Measurements from ENCODE around the gene PLIN5. TPM values are rescaled to one million over a fixed set of nuclear protein-coding genes. Genes with fewer than 3 reads are reported as not detected.

The PLIN5 gene
- total RNA-seq, 1 donor from 2014 or later = 4.3 TPM

- Mint-ChIP-seq H3K36me3 (no peaks in the 10 kb centered on the region), H3K27me3 (no peaks in the 10 kb centered on the region), H3K4me3 (no peak overlapping the region), H3K4me1 (ENCODE audit: unreplicated experiment) (no peaks in the 10 kb centered on the region), H3K27ac (no peak overlapping the region), H3K9me3 (no peaks in the 10 kb centered on the region)
- no peak for TF ChIP-seq CTCF (conservative IDR thresholded peaks at IDR 0.05)
- DNase-seq (ENCODE audit: extremely low spot score, unreplicated experiment) = no peak
These were observed 37.1 kb downstream of the PLIN5 start for GRCh38 chr19:4497770-4498389.

- H3K4me3 Mint-ChIP-seq = no peak overlapping the region
- no peaks in the 10 kb centered on the region for H3K4me1 Mint-ChIP-seq (ENCODE audit: unreplicated experiment)
- no peaks in the 10 kb centered on the region for H3K27me3 Mint-ChIP-seq
- TF ChIP-seq CTCF (conservative IDR thresholded peaks at IDR 0.05) = no peak
- H3K27ac Mint-ChIP-seq = no peak overlapping the region
- H3K36me3 Mint-ChIP-seq = no peaks in the 10 kb centered on the region
- no peaks in the 10 kb centered on the region for H3K9me3 Mint-ChIP-seq
- DNase-seq (ENCODE audit: extremely low spot score, unreplicated experiment) = no peak
These were observed 38.7 kb downstream of the PLIN5 start for GRCh38 chr19:4496304-4496703.

GRCh38 chr19:4495471-4495870, 39.6 kb downstream of the PLIN5 start:
- no peak for TF ChIP-seq CTCF (conservative IDR thresholded peaks at IDR 0.05)
- H3K27me3 Mint-ChIP-seq = no peaks in the 10 kb centered on the region
- no peak for DNase-seq (ENCODE audit: extremely low spot score, unreplicated experiment)
- no peaks in the 10 kb centered on the region for H3K4me1 Mint-ChIP-seq (ENCODE audit: unreplicated experiment)
- H3K4me3 Mint-ChIP-seq = no peak overlapping the region
- no peak overlapping the region for H3K27ac Mint-ChIP-seq
- no peaks in the 10 kb centered on the region for H3K36me3 Mint-ChIP-seq
- H3K9me3 Mint-ChIP-seq = no peaks in the 10 kb centered on the region

- Mint-ChIP-seq H3K27ac (no peak overlapping the region), H3K4me3 (no peak overlapping the region)
These were observed 40.3 kb downstream of the PLIN5 start for GRCh38 chr19:4494691-4495064.

GRCh38 chr19:4493929-4494690, 40.9 kb downstream of the PLIN5 start:
- no peaks in the 10 kb centered on the region for H3K36me3 Mint-ChIP-seq
- H3K4me3 Mint-ChIP-seq = no peak overlapping the region
- H3K4me1 Mint-ChIP-seq (ENCODE audit: unreplicated experiment) = no peaks in the 10 kb centered on the region
- DNase-seq (ENCODE audit: extremely low spot score, unreplicated experiment) = no peak
- TF ChIP-seq CTCF (conservative IDR thresholded peaks at IDR 0.05) = no peak
- H3K27me3 Mint-ChIP-seq = no peaks in the 10 kb centered on the region
- no peak overlapping the region for H3K27ac Mint-ChIP-seq
- no peaks in the 10 kb centered on the region for H3K9me3 Mint-ChIP-seq

More at GRCh38 chr19:4494691-4495064, 40.3 kb downstream of the PLIN5 start:
- no peak for DNase-seq (ENCODE audit: extremely low spot score, unreplicated experiment)
- Mint-ChIP-seq H3K4me1 (ENCODE audit: unreplicated experiment) (no peaks in the 10 kb centered on the region), H3K36me3 (no peaks in the 10 kb centered on the region), H3K27me3 (no peaks in the 10 kb centered on the region), H3K9me3 (no peaks in the 10 kb centered on the region)
- TF ChIP-seq CTCF (conservative IDR thresholded peaks at IDR 0.05) = no peak

All from type B pancreatic cell (in vitro differentiated cells).